Testis (tissue), 3 donors: ENCODE measurements around the gene B3GLCT. TPM values are rescaled to one million over a fixed set of nuclear protein-coding genes. Genes with fewer than 3 reads are reported as not detected.

Experiments
- DNase-seq: peaks from one replicate; pipeline ENCODE4 v3.0.0-alpha.2; 2019
- H3K27ac ChIP-seq, 2 donors: fragments of 200-600 bp; sonication (generic); one replicate each; pipeline ENCODE4 v1.5.1; 2019
- H3K27me3 ChIP-seq: fragments of 200-600 bp; sonication (generic); one replicate; pipeline ENCODE4 v1.5.1; 2019
- H3K36me3 ChIP-seq: fragments of 200-600 bp; sonication (generic); one replicate; pipeline ENCODE4 v1.5.1; 2017; ENCODE audit warnings: low read depth; ENCODE audit errors: missing control alignments
- H3K4me1 ChIP-seq: fragments of 200-600 bp; sonication (generic); one replicate; pipeline ENCODE4 v1.5.1; 2019
- H3K4me3 ChIP-seq, 2 donors: fragments of 200-600 bp; sonication (generic); one replicate each; pipeline ENCODE4 v1.5.1; 2017 to 2019
- H3K9me3 ChIP-seq: fragments of 200-600 bp; sonication (generic); one replicate; pipeline ENCODE4 v1.5.1; 2017
- CTCF ChIP-seq, 3 experiments: fragments of 450-650 bp in 2 of 3; fragments of 200-600 bp in 1 of 3; sonication (generic) in 1 of 3; IDR thresholded peaks; one replicate each; pipeline ENCODE4 v1.5.1; 2016 to 2019; ENCODE audit warnings: antibody characterized with exemption in 3 of 3, mild to moderate bottlenecking in 2 of 3, moderate library complexity in 1 of 3
- POLR2A ChIP-seq: fragments of 450-650 bp; IDR thresholded peaks from one replicate; pipeline ENCODE4 v1.6.1; 2017; ENCODE audit warnings: antibody characterized with exemption, mild to moderate bottlenecking, moderate library complexity
- WGBS, 2 donors: methylation state at CpG; one replicate each; pipeline ENCODE4 v1.1.5; 2018; 5-methylcytosine and 5-hydroxymethylcytosine counted together
- intact Hi-C: fragments of 100-400 bp; cut with DNase I; formaldehyde crosslinking; loops from one replicate; pipeline ENCODE4 v1.15.1; 2023; ENCODE audit warnings: low total_unique reads
- polyA plus RNA-seq: library from polyadenylated mRNA; stranded (reverse); fragments of 350-450 nt; fragmentation: Illumina TruSeq; extraction: RNeasy Lipid Tissue Mini Kit (QIAGEN cat#74804); gene quantifications from one replicate; pipeline ENCODE4 v1.2.3, GENCODE V29; 2014; ENCODE audit warnings: low read depth, low replicate concordance; ENCODE audit not compliant: insufficient read depth
- total RNA-seq, 2 donors: library from RNA; depleted of rRNA; stranded (reverse); fragments of >200 nt; gene quantifications; one replicate each; pipeline ENCODE4 v1.2.3, GENCODE V29; 2016

B3GLCT gene
- total and polyA plus RNA-seq, 3 donors from 2014 or later: 6.1 to 14.7 (median 12.9) TPM

DNA sequence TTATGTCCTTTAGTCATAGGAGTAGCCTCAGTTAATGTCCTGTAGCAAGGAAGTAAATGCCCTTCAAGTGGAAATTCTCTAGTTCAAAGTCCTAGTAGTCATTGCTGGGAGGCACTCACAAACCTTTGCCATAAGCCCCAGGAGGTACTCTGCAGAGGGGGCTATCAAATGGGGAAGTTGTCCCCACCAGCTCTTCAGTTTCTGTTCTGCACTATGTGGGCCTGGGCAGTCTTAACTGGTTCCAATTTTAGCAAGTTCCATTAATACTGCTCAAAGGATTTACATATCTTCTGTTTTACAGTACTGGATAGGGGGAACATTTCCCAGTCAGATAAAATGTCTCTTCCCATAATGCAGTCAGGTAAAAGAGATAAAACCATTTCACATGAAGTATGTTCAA is 101.3 kb downstream of the B3GLCT start:
- H3K36me3 ChIP-seq: no peaks in the 10 kb centered on the region
- no peak overlapping the region for H3K4me3 ChIP-seq
- H3K27me3 ChIP-seq: no peaks in the 10 kb centered on the region
- H3K9me3 ChIP-seq: no peaks in the 10 kb centered on the region
- no peak overlapping the region for H3K27ac ChIP-seq
- TF ChIP-seq POLR2A (no peak), CTCF (IDR thresholded peaks at IDR 0.05) (no peak)
- DNase-seq: no peak
- intact Hi-C loops: no loop called here
- H3K4me1 ChIP-seq: no peaks in the 10 kb centered on the region

GRCh38 chr13:31310356-31310755 is 110.6 kb downstream of the B3GLCT start:
- 87 to 93% methylated on average over 3 to 4 of the region's 4 CpGs for WGBS, 2 donors
- DNase-seq: no peak
- intact Hi-C loops: no loop called here
- TF ChIP-seq CTCF (IDR thresholded peaks at IDR 0.05) (no peak), POLR2A (no peak)
- Histone ChIP-seq H3K27ac (no peak overlapping the region), H3K27me3 (no peaks in the 10 kb centered on the region), H3K9me3 (no peaks in the 10 kb centered on the region), H3K4me1 (no peaks in the 10 kb centered on the region), H3K36me3 (no peaks in the 10 kb centered on the region), H3K4me3 (no peak overlapping the region)

DNA sequence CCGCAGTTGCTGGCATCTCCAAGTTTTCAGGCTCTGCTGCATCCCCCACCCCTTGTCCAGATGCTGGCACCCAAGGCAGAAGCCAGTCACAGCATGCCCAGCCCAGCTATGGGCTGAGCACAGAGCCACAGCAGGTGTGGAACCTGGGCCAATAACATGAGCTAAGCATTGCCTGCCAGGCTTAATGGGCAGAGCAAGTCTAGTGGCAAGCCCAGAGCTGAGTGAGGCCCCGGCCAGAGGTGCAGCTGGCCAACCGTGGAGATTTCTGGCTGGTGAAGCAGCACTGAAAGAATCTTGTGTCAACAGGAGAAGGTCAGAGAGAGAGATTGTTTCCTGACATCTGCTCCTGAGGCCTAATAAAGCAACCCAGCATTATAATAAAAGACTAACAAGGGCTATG is 111.0 kb downstream of the B3GLCT start:
- Histone ChIP-seq H3K27ac (no peak overlapping the region), H3K36me3 (no peaks in the 10 kb centered on the region), H3K27me3 (no peaks in the 10 kb centered on the region), H3K9me3 (no peaks in the 10 kb centered on the region), H3K4me3 (no peak overlapping the region), H3K4me1 (no peaks in the 10 kb centered on the region)
- intact Hi-C loops: no loop called here
- DNase-seq: no peak
- TF ChIP-seq POLR2A (no peak), CTCF (IDR thresholded peaks at IDR 0.05) (no peak)
- WGBS, 2 donors: 62 to 69% methylated on average over 2 to 3 of the region's 3 CpGs

DNA sequence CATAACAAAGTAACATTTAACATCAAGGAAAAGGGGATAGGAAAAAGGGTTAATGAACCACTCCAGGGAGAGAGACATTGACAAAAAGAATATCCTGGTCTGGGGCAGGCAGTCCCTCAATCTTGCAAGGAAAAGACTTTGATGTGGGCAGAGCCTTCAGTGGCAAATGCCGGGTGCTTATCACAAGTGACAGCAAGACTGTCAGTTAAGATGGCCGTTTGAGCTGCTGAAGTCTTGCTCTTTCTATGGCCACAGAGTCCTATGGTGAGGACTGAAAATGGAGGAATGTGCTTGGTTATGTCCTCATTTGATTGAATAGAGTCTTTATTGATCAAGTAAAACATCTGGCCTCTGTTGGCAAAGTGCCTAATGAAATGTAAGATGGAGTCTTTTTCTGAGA is 112.1 kb downstream of the B3GLCT start:
- no peaks in the 10 kb centered on the region for H3K27me3 ChIP-seq
- no peaks in the 10 kb centered on the region for H3K4me1 ChIP-seq
- WGBS, 2 donors: 34 to 37% methylated on average over 2 of the region's 2 CpGs
- H3K4me3 ChIP-seq: no peak overlapping the region
- TF ChIP-seq CTCF (IDR thresholded peaks at IDR 0.05): no peak
- no peak for TF ChIP-seq POLR2A
- no peak overlapping the region for H3K27ac ChIP-seq
- no peaks in the 10 kb centered on the region for H3K36me3 ChIP-seq
- H3K9me3 ChIP-seq: no peaks in the 10 kb centered on the region
- intact Hi-C loops: no loop called here
- no peak for DNase-seq

GRCh38 chr13:31314961-31315360 is 115.2 kb downstream of the B3GLCT start:
- H3K27me3 ChIP-seq: no peaks in the 10 kb centered on the region
- no peak for DNase-seq
- TF ChIP-seq POLR2A (no peak), CTCF (IDR thresholded peaks at IDR 0.05) (no peak)
- no peaks in the 10 kb centered on the region for H3K4me1 ChIP-seq
- 85 to 90% methylated on average over 2 of the region's 2 CpGs for WGBS, 2 donors
- no peak overlapping the region for H3K27ac ChIP-seq
- no peaks in the 10 kb centered on the region for H3K36me3 ChIP-seq
- intact Hi-C loops: no loop called here
- no peaks in the 10 kb centered on the region for H3K9me3 ChIP-seq
- no peak overlapping the region for H3K4me3 ChIP-seq
